HG03280 (cell line): Measurements from ENCODE around the gene SUMO2.
"Not testable (repeated sequence)": the region's sequence is repeated elsewhere in the genome, so short reads cannot be mapped to it uniquely, and the experiment has no call there.

Experiments
- ATAC-seq: cut with Tn5 transposase; IDR thresholded peaks from one replicate; pipeline ENCODE4 v1.9.1; 2021; ENCODE audit warnings: mild to moderate bottlenecking, moderate library complexity; ENCODE audit not compliant: unreplicated experiment

Gene SUMO2

GRCh38 chr17:75182569-75183436 is at the start of gene SUMO2:
Gene SUMO2 (minus strand): TSS chr17:75182959. CDS start chr17:75182834, 125 bp downstream.
- ATAC-seq: peak; percentile 79

- ATAC-seq: no peak
Measured at GRCh38 chr17:75231741-75232464, 49.1 kb upstream of the SUMO2 start.

- no peak for ATAC-seq
Measured at GRCh38 chr17:75231071-75231470, 48.3 kb upstream of the SUMO2 start.

GRCh38 chr17:75228847-75229246 is 46.1 kb upstream of the SUMO2 start:
- ATAC-seq: no peak

GRCh38 chr17:75228305-75228704 is 45.5 kb upstream of the SUMO2 start:
- ATAC-seq: no peak

GRCh38 chr17:75227729-75228128 is 45.0 kb upstream of the SUMO2 start:
- ATAC-seq: no peak

- no peak for ATAC-seq
Measured at GRCh38 chr17:75225016-75225415, 42.3 kb upstream of the SUMO2 start.

GRCh38 chr17:75219815-75220214 is 37.1 kb upstream of the SUMO2 start:
- ATAC-seq: no peak

GRCh38 chr17:75218131-75218530 is 35.4 kb upstream of the SUMO2 start:
- ATAC-seq: no peak

- no peak for ATAC-seq
Measured at GRCh38 chr17:75209061-75209460, 26.3 kb upstream of the SUMO2 start.

GRCh38 chr17:75208161-75208560 is 25.4 kb upstream of the SUMO2 start:
- ATAC-seq: no peak

- no peak for ATAC-seq
Measured at GRCh38 chr17:75207760-75208159, 25.0 kb upstream of the SUMO2 start.

- ATAC-seq: not testable (repeated sequence)
Measured at GRCh38 chr17:75207050-75207407, 24.3 kb upstream of the SUMO2 start.

- ATAC-seq: peak; percentile 9
Measured at GRCh38 chr17:75205793-75206163, 23.0 kb upstream of the SUMO2 start.

- ATAC-seq: peak; percentile 74
Measured at GRCh38 chr17:75205037-75205792, 22.5 kb upstream of the SUMO2 start, which contains the start of gene NUP85. Gene NUP85 (plus strand): TSS chr17:75205679. CDS start chr17:75205762, 83 bp downstream.

- ATAC-seq: no peak
Measured at GRCh38 chr17:75199886-75200618, 17.3 kb upstream of the SUMO2 start.

- no peak for ATAC-seq
Measured at GRCh38 chr17:75194879-75195278, 12.1 kb upstream of the SUMO2 start.

GRCh38 chr17:75191584-75191983 is 8.8 kb upstream of the SUMO2 start:
- no peak for ATAC-seq

GRCh38 chr17:75188614-75189013 is 5.9 kb upstream of the SUMO2 start:
- ATAC-seq: no peak

GRCh38 chr17:75183999-75184884 is 1.5 kb upstream of the SUMO2 start:
- no peak for ATAC-seq
